Ovary (tissue), 3 donors: ENCODE measurements around the gene SGMS2.

Source experiments
- EP300 ChIP-seq: sonication (generic); formaldehyde crosslinking; IDR thresholded peaks from one replicate; pipeline ENCODE4 v1.6.1; 2017; ENCODE audit warnings: antibody characterized with exemption
- POLR2A ChIP-seq: fragments of 450-650 bp; IDR thresholded peaks from one replicate; pipeline ENCODE4 v1.6.1; 2017; ENCODE audit warnings: antibody characterized with exemption, mild to moderate bottlenecking, moderate library complexity
- TF ChIP-seq, protein P1 (sequence below), 3 donors: fragments of 450-650 bp in 2 of 3; fragments of 200-600 bp in 1 of 3; IDR thresholded peaks; one replicate each; pipeline versions ENCODE4 v1.5.1 to v1.8.0; 2016 to 2022; ENCODE audit warnings: antibody characterized with exemption in 3 of 3, mild to moderate bottlenecking in 1 of 3
- donor health status: DM: no; HTN: no; CAD: no.

DNA sequence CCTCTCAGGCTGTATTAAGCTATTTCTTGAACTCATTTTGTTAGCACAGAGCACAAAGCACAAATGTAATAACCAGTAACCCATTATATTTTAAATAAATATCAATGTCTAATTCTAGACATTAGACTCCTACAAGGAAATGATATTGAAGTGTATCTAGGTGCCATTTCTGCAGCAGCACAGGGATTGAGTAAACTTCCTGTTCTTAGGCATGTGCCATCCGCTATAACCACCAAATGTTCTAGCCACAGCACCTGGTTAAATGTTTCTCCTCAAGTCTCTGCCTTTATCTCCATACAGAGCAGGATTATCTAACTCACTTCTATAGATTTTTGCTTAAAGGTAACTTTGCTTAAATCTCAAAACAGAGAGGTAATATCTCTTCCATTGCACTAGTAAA is 51.4 kb downstream of the SGMS2 start:
- TF ChIP-seq, protein P1, sequence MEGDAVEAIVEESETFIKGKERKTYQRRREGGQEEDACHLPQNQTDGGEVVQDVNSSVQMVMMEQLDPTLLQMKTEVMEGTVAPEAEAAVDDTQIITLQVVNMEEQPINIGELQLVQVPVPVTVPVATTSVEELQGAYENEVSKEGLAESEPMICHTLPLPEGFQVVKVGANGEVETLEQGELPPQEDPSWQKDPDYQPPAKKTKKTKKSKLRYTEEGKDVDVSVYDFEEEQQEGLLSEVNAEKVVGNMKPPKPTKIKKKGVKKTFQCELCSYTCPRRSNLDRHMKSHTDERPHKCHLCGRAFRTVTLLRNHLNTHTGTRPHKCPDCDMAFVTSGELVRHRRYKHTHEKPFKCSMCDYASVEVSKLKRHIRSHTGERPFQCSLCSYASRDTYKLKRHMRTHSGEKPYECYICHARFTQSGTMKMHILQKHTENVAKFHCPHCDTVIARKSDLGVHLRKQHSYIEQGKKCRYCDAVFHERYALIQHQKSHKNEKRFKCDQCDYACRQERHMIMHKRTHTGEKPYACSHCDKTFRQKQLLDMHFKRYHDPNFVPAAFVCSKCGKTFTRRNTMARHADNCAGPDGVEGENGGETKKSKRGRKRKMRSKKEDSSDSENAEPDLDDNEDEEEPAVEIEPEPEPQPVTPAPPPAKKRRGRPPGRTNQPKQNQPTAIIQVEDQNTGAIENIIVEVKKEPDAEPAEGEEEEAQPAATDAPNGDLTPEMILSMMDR (IDR thresholded peaks at IDR 0.05), result no peak
- TF ChIP-seq POLR2A (no peak), EP300 (no peak)
